Stimulated activated CD4-positive, alpha-beta T cell treated with anti-CD3 and anti-CD28 coated beads, TNF-alpha, amount 100 ng/mL, for 48 hours (primary cell): ENCODE results near the gene TEX44.
A peak's percentile ranks its signal among the peaks of the same experiment; 100 is the strongest.
"Not testable (repeated sequence)": the region's sequence is repeated elsewhere in the genome, so short reads cannot be mapped to it uniquely, and the experiment has no call there.

Experiments used
- DNase-seq, 3 donors: peaks; one replicate each; pipeline ENCODE4 v3.0.0-alpha.2; 2020; ENCODE audit warnings: low read depth in 3 of 3

The TEX44 gene

DNA sequence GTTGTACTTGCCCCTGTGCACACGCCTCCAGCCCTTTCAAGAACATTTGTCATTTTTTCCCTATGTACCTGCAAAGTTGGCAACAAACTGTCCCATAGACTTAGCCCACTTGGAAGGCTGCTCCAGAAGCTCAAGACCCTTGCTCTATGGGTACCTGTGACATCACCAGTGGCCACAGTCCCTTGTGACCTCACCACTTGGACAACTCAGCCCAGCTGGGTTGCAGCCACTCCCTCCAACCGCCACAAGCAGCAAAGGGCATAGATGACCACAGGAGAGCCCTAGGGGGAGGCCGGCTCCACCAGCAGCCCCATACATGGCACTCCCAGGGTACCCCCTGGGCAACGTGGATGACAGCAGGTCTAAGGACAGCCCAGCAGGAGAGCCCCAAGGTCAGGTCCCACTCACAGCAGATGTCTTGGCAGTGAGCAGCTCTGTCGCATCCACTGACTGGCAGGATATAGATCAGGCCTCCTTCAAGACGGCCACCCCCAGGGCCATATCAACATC is at the start of gene TEX44:
Gene TEX44 (plus strand): TSS at position 229 of the 510 bp plus-strand sequence. CDS start 88 bp downstream, at position 317.
- no peak for DNase-seq

DNA sequence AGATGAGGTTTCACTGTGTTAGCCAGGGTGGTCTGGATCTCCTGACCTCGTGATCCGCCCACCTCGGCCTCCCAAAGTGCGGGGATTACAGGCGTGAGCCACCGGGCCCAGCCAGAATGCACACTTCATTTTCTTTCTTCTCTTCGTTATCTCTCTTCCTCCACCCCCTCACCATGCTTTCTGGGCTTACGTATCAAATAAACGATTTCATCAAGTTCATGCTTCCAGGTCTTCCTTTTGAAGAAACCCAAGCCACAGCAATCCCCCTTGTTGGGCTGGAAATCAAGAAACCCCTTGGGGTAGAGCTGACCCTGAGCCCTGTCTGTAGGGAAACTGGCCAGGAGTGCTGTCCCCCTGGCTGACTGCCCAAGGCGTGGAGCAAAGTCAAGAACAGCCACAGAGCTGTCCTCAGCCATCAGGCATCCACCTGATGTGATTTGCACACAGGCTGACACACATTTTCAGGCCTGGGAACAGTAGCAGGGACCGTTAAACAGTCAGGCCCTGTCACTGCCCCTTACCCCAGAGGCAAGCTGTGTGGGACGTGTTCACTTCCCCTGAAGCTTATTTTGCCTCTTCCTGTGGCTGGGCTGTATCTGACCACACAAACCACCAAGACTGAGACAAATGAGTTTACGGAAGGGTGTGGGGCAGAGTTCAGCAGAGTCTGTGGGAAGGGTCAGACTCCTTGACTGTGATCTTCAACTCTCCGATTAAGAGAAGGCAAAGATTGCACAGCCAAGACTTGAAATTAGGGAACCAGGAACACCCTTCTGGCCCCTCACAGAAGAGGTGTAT is 47.4 kb upstream of the TEX44 start:
- DNase-seq = peak; percentile 43 to 52 (median 48)

DNA sequence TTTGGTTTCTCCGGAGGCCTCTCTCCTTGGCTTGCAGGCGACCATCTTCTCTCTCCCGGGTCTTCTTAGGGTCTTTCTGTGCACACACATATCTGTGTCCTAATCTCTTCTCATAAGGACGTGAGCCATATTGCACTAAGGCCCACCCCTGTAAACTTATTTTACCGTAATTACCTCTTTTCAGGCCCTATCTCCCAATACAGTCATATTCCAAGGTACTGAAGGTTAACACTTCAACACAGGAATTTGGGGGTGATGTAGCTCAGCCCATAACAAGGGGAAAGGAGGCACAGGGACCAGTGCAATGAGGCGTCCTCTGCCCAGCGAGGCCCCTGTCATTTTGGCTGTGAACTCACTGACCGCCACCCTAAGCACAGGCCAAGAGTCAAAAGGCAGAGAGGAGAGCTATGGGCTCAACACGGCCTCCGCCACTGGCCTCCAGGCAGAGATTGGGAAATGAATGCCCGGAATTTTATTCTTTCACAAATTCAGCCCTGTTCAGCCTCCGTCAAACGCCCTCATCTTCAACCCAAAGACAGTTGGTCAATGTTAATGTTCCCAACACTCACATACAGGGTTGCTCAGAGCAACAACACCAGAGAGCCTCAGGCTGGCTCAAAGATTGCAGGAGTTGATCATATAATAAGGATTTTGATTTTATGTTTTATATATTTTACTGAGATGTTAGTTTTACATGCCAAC is 46.5 kb upstream of the TEX44 start:
- DNase-seq = no peak

DNA sequence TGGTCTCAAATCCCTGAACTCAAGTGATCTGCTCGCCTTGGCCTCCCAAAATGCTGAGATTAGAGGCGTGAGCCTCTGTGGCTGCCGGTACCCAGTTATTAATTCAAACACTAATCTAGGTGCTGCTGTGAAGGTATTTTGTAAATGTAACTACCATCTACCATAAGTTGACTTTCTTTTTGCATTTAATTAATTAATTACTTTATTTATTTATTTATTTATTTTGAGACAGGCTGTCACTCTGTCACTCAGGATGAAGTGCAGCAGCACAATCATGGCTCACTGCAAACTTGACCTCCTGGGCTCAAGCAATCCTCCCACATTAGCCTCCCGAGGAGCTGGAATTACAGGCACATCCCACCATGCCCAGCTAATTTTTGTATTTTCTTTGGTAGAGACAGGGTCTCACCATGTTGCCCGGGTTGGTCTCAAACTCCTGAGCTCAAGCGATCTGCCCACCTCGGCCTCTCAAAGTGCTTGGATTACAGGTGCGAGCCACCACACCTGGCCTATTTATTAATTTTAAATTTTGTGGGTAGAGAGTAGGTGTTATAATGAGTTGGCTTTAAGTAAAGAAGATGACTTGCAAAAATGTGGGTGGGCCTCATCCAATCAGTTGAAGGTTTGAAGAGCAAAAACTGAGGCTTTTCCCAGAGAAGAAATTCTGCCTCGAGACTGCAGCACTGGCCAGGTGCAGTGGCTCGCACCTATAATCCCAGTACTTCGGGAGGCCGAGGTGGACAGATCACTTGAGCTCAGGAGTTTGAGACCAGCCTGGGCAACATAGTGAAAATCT is 45.2 kb upstream of the TEX44 start:
- DNase-seq = no peak

DNA sequence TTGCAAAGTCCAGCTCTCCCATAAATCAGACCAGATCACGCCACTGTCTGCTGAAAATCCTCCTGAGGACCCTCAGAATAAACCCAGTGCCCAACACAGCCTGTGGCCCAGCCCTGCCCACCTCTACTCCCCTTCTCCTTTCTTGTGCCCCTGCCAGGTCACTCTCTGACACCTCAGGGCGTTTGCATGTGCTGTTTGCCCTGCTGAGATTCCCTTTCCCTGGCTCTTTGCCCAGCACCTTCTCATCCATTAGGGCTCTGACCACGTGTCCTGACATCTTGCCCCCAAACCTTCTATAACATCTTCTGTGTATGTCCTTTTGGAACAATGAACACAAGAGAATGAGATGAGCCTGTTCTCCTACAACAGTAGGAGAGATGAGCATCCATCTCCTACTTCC is 43.9 kb upstream of the TEX44 start:
- DNase-seq = no peak

DNA sequence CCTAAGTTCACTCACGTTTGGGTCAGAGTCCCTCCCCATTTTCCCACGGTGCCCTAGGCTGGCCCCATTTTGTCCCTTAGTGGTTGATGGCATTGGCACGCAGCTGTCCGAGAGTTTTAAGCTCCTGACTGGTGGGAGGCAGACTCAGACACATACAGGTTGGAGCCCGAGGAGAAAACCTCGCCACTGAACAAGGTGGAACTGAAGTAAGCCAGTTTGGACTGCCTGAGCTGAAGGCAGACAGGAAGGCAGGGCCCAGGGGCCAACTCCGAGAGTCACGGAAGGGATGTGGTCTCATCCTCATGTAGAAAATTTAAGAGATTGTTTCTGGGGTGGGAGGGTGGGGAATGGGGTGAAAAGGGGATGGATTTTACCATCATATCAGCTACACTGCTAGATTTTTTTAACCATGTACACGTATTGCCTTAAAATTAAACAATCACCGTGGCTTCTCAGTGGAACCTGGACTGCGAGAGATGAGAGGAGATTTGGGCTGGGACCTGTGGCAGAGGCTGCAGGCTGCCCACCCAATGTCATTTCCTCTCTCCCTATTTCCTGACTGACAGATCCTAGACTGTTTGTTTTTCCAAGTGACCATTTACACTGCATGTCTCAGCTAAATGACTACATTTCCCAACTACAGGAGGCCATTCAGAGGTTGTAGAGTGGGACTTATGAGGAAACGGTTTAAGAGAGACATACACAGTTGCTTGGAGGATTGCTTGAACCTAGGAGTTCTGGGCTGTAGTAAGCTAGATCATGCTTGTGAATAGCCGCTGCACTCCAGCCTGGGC is 43.0 kb upstream of the TEX44 start:
- no peak for DNase-seq

DNA sequence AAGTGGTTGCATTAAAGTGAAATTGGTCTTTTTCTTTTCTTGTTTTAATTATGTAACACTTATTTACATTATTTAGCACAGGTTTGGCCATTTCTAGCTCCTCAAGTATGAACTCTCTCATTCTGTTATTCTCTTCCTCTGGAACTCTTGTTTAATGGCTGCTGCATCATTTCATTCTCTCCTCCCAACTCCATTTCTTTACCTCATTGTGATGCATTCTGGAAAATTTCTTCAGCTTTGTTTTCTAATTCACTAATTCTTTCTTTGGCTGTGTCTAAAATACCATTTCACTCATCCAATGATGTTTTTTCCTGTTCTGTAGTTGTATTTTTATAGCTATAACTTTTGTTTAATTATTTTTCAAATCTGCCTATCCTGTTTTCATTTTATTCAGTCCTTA is 39.9 kb upstream of the TEX44 start:
- no peak for DNase-seq

DNA sequence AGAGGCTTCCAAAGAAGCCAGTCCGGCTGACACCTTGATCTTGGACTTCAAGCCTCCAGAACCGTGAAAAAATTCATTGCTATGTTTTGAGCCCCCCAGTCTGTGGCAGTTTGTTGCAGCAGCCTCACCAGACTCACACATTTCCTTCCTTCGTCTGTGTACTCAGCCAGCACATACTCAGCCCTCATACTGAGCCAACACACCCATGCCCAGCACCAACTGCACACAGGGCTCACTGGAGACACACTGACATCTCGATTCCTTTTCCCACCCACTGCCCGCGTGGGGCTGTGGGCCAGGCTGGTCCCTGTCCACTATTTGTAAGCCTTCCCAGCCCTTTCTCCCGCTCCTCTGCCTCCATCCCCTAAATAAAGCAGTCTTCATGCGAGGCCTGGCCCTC is 38.3 kb upstream of the TEX44 start:
- no peak for DNase-seq

DNA sequence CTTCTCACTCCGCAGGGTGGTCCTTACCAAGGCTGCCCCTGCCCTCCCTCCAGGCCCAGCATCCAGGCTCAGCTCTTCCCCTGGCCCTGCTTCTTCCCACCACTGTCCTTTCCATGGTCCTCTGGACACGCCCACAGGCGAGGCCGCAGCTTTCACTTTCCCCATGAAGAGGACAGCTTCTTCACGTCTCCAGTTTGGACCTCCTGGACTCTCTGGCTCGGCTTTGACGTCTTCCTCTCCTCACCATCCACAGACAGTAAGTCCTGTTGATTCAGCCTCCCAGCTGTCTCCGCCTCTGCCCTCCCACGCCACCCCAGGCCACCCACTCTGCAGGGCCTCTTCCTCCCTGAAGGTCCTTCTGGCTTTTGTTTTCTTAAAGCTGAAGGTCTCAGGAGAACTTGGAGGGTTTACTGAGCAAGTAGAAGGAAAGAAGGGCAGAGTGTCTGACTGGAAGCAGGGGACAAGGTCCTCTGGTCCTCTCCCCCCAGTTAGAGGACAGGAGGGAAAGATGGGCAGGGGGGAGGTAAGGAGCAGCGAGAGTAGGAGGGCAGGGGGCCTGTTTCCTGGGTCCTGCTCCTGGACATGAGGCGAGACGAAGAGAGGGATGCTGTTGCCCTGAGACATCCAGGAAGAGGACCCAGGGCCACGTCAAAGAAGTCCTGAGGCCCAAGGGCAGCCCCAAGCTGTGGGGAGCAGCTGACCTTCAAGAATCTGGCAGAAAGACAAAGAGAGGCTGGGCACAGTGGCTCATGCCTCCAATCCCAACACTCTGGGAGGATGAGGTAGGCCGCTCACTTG is 37.7 kb upstream of the TEX44 start:
- no peak for DNase-seq

DNA sequence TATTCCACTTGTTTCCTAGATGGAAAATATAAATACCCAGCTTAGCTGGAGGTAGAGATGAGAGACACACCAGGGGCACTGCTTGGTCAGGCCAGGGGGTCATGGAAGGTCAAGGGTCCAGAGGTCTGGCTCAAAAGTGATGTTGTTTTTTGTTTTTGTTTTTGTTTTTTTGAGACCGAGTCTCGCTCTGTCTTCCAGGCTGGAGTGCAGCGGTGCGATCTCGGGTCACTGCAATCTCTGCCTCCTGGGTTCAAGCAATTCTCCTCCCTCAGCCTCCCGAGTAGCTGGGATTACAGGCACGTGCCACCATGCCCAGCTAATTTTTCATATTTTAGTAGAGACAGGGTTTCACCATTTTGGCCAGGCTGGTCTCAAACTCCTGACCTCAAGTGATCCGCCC is 36.2 kb upstream of the TEX44 start:
- not testable (repeated sequence) for DNase-seq

DNA sequence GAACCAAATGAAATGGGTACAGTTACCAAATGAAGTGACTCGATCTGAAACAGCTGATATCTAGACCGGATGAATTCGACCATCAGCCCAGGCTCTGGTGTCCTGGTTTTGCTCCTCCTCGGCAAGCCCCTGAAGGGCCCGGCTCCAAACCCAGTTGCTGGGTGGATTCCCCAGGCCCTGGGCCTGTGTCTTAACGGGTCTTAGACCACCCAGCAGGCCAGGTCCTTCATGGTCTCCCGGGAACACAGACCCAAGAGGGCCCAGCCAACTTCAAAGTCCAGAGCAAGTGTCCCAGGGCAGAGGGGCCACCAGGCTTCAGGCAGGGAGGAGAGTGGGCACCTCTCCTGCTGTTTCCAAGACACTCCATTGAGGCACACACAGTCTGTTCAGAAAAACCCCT is 35.7 kb upstream of the TEX44 start:
- no peak for DNase-seq

DNA sequence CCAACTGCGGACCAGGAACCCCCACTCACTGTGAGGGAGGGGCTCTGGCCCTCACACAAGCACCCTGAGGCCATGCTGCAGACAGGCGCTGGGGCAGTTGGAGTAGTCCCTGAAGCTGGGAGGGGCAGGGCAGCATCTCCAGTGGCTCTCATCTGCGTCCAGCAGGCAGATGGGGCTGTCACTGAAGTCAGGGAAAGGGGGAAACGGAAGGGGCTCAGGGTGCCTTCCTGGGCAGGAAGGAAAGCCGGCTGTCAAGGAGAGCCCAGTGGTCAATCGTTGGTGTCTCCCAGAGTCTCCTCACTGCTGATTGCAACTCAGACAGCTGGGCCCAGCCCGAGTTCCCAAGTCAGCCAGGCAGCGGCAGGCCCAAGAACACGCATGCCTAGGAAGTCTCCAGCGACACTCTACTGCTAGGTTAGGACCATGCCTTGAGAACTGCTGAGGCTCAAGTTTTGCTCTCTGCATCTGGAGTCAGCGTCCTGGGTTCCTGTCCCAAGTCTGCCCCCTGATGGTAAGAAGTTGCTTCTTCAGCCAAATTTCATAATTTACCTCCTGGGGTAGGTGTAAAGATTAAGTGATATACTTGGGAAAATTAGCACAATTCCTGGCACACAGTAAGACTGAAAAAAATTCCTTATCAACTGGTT is 35.0 kb upstream of the TEX44 start:
- peak; percentile 29 to 46 (median 40) for DNase-seq

DNA sequence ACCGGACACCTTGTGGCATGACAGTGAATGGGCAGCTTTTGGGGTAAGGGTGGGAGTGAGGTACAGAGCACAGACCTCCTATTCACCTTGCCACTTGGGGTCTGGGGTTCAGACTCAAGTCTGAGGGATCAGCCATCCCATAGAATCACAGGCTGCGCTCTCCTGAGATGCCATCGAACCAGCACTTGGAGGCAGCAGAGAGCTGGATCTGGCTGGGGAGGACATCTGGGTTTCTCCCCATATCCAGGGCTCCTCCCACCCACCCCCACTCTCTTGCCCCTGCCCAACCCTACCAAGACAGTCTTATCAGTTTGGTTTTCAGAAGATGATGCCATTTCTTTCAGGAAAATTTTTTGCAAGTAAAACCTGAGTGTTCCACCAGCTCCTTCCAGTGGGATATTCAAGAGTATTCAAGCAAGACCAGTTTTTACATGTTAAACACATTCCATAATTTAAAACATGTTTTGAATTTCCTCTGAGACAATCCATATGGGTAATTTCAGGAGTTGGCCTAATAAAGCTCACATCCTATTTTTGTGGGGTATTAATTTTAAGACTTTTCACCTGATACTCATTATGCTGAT is 29.2 kb upstream of the TEX44 start:
- DNase-seq = peak in 2 of 3 donors; percentile 32 to 47

DNA sequence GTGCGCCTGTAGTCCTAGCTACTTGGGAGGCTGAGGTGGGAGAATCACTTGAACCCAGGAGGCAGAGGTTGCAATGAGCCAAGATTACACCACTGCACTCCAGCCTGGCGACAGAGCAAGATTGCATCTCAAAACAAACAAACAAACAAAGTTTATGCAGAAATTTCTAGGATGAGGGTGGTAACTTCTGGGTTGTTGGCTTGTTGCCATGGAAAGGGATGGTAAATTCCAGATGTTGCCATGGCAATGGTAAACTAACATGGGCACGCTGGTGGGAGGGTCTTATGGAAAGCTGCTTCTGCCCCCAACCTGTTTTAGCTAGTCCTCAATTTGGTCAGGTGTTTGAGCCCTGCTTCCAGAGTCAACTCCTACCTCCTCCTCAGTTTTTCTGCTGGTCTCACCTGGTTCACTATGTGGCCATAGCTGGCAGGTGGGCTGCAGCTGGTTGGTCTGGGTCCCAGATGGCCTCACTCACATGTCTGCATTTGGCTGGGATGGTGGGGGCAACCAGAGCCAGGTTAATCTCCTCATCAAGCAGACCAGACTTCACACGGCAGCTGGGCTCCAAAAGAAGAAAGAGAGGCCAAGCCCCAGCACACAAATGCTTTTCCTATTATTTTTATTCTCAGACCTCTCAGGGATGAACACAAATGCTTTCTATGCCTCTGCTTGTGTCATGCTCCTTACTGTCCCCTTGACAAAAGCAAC is 26.6 kb upstream of the TEX44 start:
- no peak for DNase-seq

DNA sequence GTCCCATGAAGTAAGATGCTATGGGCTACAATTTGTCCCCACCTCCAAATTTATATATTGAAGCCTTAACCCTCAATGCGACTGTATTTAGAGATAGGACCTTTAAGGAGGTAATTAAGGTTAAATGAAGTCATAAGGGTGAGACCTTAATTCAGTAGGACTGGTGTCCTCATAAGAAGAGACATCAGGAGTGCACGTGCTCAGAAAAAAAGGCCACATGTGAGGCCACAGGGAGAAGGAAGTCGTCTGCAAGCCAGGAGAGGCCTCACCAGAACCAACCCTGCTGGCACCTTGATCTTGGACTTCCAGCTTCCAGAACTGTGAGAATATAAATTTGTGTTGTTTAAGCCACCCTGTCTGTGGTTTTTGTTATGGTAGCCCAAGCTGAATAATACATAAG is 25.5 kb upstream of the TEX44 start:
- DNase-seq = no peak

DNA sequence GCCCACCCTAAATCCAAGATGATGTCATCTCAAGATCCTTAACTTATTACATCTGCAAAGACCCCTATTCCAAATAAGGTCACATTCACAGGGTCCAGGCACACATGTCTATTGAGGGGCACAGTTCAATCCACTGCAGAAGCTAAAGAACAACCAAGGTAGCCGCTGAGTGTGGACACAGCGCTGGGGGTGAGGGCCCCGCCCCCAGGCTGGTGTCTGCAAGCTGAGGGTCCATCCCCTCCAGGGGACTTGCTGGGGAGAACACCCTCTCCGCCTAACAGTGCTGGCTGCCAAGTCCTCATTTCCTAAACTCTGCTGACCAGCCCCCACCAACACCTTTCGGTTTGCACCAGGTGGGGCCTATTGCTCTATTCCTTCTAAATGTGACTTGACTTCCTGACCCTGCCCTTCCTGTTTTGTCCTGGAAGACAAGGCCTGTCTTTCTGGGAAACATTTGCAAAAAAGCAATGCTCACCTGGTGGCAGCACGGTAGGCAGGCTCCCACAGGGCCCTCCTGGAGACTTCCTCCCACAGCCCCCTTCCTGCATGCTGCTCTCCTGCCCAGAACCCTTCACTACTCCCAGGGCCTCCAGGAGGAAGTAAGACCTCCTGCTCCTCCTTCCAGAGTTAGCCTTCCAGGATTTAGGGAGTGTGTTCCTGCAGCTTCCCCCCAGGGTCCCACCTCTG is 24.4 kb upstream of the TEX44 start:
- DNase-seq = no peak

DNA sequence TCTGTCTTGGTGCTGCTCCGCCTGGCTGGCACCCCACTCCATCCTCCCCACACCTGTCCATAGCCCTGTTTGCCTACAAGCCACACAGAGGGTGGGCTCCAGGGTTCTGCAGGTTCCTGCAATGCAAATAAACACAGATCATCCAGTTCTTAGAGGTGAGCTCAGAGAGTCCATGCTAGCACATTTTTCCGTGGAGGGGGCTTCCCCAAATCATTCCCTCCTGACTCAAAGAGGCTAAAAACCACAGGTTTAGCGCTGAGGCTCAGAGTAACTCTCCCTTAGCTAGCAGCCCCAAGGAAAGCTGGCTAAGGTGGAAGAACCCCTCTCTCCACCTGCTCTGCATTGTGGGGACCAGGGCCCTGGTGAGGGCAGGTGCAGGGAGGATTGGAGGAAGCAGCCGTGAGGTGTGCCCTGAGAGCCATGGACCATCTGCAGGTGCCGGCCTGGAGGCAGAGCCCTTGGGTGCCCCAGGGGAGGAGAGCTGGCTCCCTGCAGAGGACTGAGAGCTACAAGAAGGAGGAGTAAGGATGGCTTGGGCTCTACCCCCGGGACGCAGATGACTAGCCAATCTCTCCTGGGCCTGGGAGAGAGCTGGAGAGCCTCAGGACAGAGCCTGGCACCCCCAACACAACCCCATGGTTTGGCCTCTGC is 23.8 kb upstream of the TEX44 start:
- peak in 1 of 3 donors; percentile 15 for DNase-seq

DNA sequence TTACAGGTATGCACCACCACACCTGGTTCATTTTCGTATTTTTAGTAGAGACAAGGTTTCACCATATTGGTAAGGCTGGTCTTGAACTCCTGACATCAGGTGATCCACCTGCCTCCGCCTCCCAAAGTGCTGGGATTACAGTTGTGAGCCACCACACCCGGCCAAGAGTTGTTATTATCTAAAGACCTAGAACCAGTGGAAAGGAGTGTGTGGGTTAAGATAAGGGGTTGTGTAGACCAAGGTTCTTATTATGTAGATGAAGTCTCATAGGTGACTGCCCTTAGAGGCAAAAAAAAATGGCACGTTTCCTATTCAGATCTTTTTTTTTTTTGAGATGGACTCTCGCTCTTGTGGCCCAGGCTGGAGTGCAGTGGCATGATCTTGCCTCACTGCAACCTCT is 21.7 kb upstream of the TEX44 start:
- not testable (repeated sequence) for DNase-seq
